Activated naive CD4-positive, alpha-beta T cell treated with anti-CD3 and anti-CD28 coated beads, Interleukin-2, amount 10 ng/mL, durations not matched to agents 7 days and 5 days (primary cell): Measurements from ENCODE around the gene ZFY.
"Not testable (repeated sequence)": the region's sequence is repeated elsewhere in the genome, so short reads cannot be mapped to it uniquely, and the experiment has no call there.

Experiments used
- CTCF ChIA-PET: fragments of 350-600 bp; sonication (Branson Sonifier 250); formaldehyde crosslinking; loops from one replicate; lab custom pipeline; 2021; ENCODE audit warnings: antibody characterized with exemption; lab: Charles Lee
- DNase-seq: peaks from one replicate; pipeline ENCODE4 v3.0.0-alpha.2; 2020
- H3K27ac Mint-ChIP-seq: one replicate; pipeline ENCODE4 v1.8.0; 2021; ENCODE audit warnings: mild to moderate bottlenecking, moderate library complexity, mixed read lengths
- H3K27me3 Mint-ChIP-seq: one replicate; pipeline ENCODE4 v1.8.0; 2021; ENCODE audit warnings: mild to moderate bottlenecking, mixed read lengths
- H3K36me3 Mint-ChIP-seq: one replicate; pipeline ENCODE4 v1.8.0; 2021; ENCODE audit warnings: mixed read lengths
- H3K4me1 Mint-ChIP-seq: one replicate; pipeline ENCODE4 v1.8.0; 2021; ENCODE audit warnings: mixed read lengths
- H3K4me3 Mint-ChIP-seq: one replicate; pipeline ENCODE4 v1.8.0; 2021; ENCODE audit warnings: mild to moderate bottlenecking, moderate library complexity, mixed read lengths
- H3K9me3 Mint-ChIP-seq: one replicate; pipeline ENCODE4 v1.8.0; 2021; ENCODE audit warnings: mixed read lengths

The ZFY gene

DNA sequence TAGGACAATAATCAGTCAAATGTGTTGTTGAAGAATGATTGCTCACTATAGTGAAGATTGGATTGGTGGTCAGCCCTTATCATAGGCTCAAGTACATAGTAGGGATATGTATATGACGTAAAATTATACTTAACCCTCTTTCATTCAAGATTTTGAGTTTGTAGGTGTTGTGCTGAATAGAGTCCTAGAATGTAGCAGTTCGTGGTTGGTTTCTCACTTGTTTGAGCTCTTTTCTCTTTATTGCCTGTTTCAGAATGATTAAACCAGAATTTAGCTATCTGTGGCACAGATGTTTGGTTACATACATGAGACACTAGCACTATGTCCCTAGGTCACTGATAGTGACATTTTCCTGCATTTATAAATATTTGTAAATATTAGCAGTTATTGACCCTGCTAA, 15.5 kb downstream of the ZFY start:
- Mint-ChIP-seq H3K27me3 (no peaks in the 10 kb centered on the region), H3K36me3 (peaks cover 16% of the 10 kb centered on the region), H3K4me3 (no peak overlapping the region), H3K27ac (no peak overlapping the region), H3K4me1 (peaks cover 19% of the 10 kb centered on the region), H3K9me3 (no peaks in the 10 kb centered on the region)
- DNase-seq, result no peak
- CTCF ChIA-PET, result interaction anchor here (1.0 kb wide), 1 partner anchor 14 kb away, joined by 3 read pairs; no protein-coding TSS in a partner anchor

DNA sequence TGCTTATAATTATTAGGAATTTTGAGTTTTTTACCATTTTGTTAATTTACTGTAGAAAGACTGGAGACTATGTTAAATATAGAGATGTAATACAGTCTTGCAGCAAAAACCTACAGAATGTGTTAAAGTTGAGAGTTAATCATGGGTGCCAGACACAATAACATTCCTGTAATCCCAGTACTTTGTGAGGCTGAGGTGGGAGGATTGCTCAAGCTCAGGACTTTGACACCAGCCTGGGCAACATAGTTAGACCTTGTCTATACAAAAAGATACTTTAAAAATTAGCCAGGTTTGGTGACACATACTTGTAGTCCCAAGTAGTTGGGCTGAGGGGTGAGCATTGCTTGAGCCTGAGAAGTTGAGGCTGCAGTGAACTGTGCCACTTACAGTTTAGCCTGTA, 17.7 kb downstream of the ZFY start:
- Mint-ChIP-seq H3K27ac (no peak overlapping the region), H3K27me3 (no peaks in the 10 kb centered on the region), H3K9me3 (no peaks in the 10 kb centered on the region), H3K36me3 (peaks cover 22% of the 10 kb centered on the region), H3K4me1 (peaks cover 15% of the 10 kb centered on the region), H3K4me3 (no peak overlapping the region)
- DNase-seq, result no peak
- CTCF ChIA-PET, result no interaction called here

DNA sequence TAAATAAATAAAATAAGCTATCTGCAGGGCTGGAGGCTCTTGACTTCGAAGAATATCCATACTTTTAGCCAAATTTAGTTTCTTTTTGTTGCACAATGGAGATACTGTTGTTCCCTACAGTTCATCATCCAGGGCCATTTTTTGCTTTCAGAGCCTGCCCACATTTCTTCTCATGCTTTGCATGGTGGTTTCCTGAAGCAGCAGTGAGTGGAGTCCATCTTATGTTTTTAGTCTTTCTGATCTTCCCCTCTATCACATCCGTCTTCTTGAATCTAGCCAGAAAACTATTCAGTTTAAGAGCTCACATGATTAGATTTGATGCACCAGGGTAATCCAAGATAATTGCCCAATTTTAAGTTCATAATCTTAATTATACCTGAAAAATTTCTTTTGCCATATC, 19.6 kb downstream of the ZFY start:
- no peak for DNase-seq
- peaks cover 9% of the 10 kb centered on the region for H3K4me1 Mint-ChIP-seq
- H3K36me3 Mint-ChIP-seq, result peaks cover 24% of the 10 kb centered on the region
- H3K4me3 Mint-ChIP-seq, result no peak overlapping the region
- H3K27ac Mint-ChIP-seq, result no peak overlapping the region
- CTCF ChIA-PET, result no interaction called here
- H3K9me3 Mint-ChIP-seq, result no peaks in the 10 kb centered on the region
- H3K27me3 Mint-ChIP-seq, result no peaks in the 10 kb centered on the region

DNA sequence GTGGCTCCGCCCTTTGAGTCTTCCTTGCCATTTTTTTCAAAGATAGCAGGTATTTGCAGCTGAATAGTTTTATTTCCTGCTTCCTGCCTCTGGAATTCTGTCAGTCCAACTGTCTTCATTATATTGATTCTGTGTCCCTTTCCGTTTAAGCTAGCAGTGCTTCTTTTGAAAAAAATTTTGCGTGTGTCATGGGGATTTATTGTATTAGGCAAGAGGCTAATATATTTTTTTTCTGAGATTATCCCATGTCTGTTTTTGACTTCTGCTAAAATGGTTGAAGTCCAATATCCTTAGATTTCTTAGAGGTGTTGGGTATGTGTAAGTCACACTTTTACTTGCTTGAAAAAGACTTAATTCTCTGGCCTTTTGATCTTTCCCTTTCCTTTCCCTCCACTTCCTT, 20.4 kb downstream of the ZFY start:
- no peaks in the 10 kb centered on the region for H3K27me3 Mint-ChIP-seq
- no peaks in the 10 kb centered on the region for H3K9me3 Mint-ChIP-seq
- H3K36me3 Mint-ChIP-seq, result peaks cover 26% of the 10 kb centered on the region
- CTCF ChIA-PET, result no interaction called here
- H3K27ac Mint-ChIP-seq, result no peak overlapping the region
- no peak overlapping the region for H3K4me3 Mint-ChIP-seq
- no peak for DNase-seq
- peaks cover 9% of the 10 kb centered on the region for H3K4me1 Mint-ChIP-seq

DNA sequence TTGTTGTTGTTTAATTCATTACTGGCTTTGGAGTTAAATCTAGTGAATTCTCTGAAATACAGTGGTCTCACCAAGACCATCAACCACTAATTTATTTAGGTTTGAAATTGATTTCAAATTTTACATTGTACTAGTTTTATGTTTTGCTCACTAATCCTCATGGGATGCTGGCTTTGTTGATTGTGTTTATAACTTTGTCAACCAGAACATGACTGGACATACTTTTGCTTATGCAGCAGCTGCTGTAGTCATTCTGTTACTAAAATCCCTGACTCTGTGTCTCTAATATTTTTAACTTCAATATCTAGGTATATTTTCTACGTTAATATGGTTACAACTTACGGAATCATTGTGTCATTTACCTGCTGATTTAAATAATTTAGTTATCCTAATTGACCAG, 26.9 kb downstream of the ZFY start:
- Mint-ChIP-seq H3K9me3 (no peaks in the 10 kb centered on the region), H3K27ac (no peak overlapping the region), H3K27me3 (no peaks in the 10 kb centered on the region), H3K4me3 (no peak overlapping the region), H3K4me1 (no peaks in the 10 kb centered on the region), H3K36me3 (peaks cover 20% of the 10 kb centered on the region)
- CTCF ChIA-PET, result no interaction called here
- no peak for DNase-seq

DNA sequence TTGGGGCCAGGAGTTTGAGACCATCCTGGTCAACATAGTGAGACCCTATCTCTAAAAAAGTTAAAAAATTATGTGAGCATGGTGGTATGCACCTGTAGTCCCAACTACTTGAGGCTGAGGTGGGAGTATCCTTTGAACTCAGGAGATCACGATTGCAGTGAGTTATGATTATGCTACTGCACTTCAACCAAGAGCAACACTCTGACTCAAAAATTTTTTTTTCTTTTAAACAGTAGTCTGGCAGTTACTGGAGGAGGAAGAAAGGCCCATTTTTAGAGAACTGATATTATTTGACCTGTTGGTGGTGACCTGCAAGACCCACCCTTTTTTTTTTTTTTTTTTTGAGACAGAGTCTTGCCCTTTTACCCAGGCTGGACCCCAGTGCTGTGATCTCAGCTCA, 29.6 kb downstream of the ZFY start:
- H3K4me1 Mint-ChIP-seq, result peaks cover 10% of the 10 kb centered on the region
- CTCF ChIA-PET, result no interaction called here
- H3K36me3 Mint-ChIP-seq, result peaks cover 18% of the 10 kb centered on the region
- no peak for DNase-seq
- no peaks in the 10 kb centered on the region for H3K27me3 Mint-ChIP-seq
- no peak overlapping the region for H3K4me3 Mint-ChIP-seq
- H3K9me3 Mint-ChIP-seq, result no peaks in the 10 kb centered on the region
- H3K27ac Mint-ChIP-seq, result no peak overlapping the region

DNA sequence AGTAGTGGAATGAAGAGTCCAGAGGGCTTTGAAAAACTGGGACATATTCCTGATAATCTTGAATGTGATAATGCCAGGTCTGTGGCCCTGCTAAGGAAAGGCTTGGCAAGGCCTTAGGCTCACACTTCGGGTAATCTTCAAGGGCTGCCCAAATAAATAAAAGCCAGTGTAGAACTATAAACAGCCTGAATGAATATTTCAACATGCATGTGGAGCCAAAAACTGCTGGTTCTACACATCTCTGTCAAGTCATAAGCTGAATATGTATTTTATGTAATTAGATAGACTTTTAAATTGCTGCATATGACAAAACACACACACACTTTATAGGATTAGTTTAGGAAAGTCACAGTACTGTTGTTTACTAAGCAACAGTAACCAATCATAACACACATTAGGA, 30.4 kb downstream of the ZFY start:
- Mint-ChIP-seq H3K4me1 (peaks cover 10% of the 10 kb centered on the region), H3K27me3 (no peaks in the 10 kb centered on the region), H3K36me3 (peaks cover 17% of the 10 kb centered on the region), H3K4me3 (no peak overlapping the region), H3K9me3 (no peaks in the 10 kb centered on the region), H3K27ac (no peak overlapping the region)
- CTCF ChIA-PET, result no interaction called here
- DNase-seq, result no peak

DNA sequence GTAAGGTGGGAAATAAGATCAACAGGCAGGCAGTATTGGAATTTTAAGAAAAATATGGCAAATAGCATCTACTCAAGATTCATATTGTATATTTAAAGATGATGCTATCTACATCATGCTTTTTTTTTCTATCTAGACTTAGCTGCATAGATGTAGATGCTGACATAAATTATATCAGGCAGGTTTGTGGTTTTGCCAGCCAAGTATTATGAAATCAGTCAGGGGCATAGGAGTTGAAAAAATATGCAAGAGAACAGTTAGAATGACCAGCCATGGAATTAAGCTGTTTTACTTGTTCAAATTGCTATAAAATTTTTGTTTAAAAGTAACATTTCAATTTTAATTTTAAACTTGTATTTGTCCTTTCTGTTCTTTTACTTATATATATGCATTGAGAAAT, 34.4 kb downstream of the ZFY start:
- no peak overlapping the region for H3K27ac Mint-ChIP-seq
- peaks cover 17% of the 10 kb centered on the region for H3K36me3 Mint-ChIP-seq
- H3K27me3 Mint-ChIP-seq, result no peaks in the 10 kb centered on the region
- H3K4me1 Mint-ChIP-seq, result peaks cover 10% of the 10 kb centered on the region
- H3K9me3 Mint-ChIP-seq, result no peaks in the 10 kb centered on the region
- no peak overlapping the region for H3K4me3 Mint-ChIP-seq
- CTCF ChIA-PET, result no interaction called here
- no peak for DNase-seq

DNA sequence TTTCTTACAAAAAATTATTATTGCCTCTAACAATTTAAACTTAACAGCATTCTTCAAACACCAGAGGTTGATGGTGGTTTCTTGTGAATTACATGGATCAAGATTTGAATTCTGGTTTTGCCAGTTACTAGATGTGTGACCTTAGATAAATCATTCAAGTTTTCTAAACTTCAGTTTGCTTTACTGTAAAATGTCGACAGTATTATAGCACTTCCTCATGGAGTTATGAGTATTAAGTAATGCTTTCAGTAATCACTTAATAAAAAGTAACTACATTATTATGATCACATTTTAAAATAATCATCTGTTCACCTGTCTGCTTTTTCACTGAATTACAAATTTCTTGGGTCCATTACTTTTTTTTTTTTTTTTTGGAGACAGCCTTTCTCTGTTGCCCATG, 37.5 kb downstream of the ZFY start:
- H3K4me1 Mint-ChIP-seq, result peaks cover 10% of the 10 kb centered on the region
- no peaks in the 10 kb centered on the region for H3K9me3 Mint-ChIP-seq
- H3K4me3 Mint-ChIP-seq, result no peak overlapping the region
- CTCF ChIA-PET, result no interaction called here
- no peak for DNase-seq
- peaks cover 25% of the 10 kb centered on the region for H3K36me3 Mint-ChIP-seq
- no peak overlapping the region for H3K27ac Mint-ChIP-seq
- no peaks in the 10 kb centered on the region for H3K27me3 Mint-ChIP-seq

DNA sequence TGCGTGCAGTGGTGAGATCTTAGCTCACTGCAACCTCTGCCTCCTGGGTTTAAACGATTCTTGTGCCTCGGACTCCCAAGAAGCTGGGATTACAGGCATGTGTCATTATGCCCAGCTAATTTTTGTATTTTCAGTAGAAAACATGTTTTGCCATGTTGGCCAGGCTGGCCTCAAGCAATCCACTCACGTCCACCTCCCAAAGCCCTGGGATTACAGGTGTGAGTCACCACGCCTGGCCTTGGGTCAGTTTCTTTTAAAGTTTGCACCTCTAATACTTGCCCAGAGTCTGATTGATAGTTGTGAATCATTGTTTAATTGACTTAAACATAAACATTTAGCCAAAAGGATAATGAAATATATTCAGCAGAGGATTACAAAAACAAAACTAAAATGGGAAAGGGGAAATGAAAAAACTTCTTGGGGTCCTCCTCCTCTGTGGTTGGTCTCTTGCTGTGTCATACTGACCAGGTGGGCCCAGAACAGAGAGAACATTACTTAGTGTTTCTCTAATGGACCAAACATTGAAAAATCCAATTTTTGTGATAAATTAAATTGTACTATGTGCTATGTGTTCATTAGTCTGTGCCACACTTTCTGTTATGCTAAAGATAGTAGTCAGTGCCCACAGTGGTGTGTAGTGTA, 38.0 kb downstream of the ZFY start:
- CTCF ChIA-PET, result no interaction called here
- H3K9me3 Mint-ChIP-seq, result no peaks in the 10 kb centered on the region
- H3K36me3 Mint-ChIP-seq, result peaks cover 28% of the 10 kb centered on the region
- H3K27ac Mint-ChIP-seq, result no peak overlapping the region
- no peaks in the 10 kb centered on the region for H3K27me3 Mint-ChIP-seq
- peaks cover 10% of the 10 kb centered on the region for H3K4me1 Mint-ChIP-seq
- H3K4me3 Mint-ChIP-seq, result no peak overlapping the region
- no peak for DNase-seq

DNA sequence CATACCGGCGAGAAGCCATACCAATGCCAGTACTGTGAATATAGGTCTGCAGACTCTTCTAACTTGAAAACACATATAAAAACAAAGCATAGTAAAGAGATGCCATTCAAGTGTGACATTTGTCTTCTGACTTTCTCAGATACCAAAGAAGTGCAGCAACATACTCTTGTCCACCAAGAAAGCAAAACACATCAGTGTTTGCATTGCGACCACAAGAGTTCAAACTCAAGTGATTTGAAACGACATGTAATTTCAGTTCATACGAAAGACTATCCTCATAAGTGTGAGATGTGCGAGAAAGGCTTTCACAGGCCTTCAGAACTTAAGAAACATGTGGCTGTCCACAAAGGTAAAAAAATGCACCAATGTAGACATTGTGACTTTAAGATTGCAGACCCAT, 44.1 kb downstream of the ZFY start:
- Mint-ChIP-seq H3K9me3 (no peaks in the 10 kb centered on the region), H3K27ac (no peak overlapping the region), H3K4me3 (no peak overlapping the region), H3K4me1 (no peaks in the 10 kb centered on the region), H3K27me3 (no peaks in the 10 kb centered on the region), H3K36me3 (peaks cover 21% of the 10 kb centered on the region)
- CTCF ChIA-PET, result no interaction called here
- no peak for DNase-seq

DNA sequence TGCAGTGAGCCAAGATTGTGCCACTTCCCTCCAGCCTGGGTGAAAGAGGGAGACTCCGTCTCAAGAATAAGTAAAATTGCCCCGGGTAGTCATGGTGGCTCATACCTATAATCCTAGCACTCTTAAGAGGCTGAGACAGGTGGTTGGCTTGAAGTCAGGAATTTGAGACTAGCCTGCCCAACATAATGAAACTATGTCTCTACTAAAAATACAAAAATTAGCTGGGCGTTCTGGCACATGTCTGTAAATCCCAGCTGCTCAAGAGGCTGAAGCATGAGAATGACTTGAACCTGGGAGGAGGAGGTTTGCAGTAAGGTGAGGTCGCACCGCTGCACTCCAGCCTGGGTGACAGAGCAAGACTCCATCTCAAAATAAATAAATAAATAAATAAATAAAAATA, 49.3 kb downstream of the ZFY start:
- no peaks in the 10 kb centered on the region for H3K36me3 Mint-ChIP-seq
- CTCF ChIA-PET, result no interaction called here
- no peaks in the 10 kb centered on the region for H3K27me3 Mint-ChIP-seq
- no peak overlapping the region for H3K27ac Mint-ChIP-seq
- no peak for DNase-seq
- H3K4me3 Mint-ChIP-seq, result no peak overlapping the region
- H3K4me1 Mint-ChIP-seq, result no peaks in the 10 kb centered on the region
- H3K9me3 Mint-ChIP-seq, result no peaks in the 10 kb centered on the region

DNA sequence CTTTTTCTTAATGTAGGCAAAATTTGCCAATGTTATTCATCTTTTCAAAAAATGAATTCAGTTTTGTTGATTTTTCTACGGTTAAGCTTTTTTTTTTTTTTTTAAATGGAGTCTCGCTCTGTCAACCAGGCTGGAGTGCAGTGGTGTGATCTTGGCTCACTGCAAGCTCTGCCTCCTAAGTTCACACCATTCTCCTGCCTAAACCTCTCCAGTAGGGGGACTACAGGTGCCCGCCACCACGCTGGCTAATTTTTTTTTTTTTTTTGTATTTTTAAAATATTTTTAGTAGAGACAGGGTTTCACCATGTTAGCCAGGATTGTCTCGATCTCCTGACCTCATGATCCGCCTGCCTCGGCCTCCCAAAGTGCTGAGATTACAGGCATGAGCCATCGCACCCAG, 52.0 kb downstream of the ZFY start:
- H3K4me3 Mint-ChIP-seq, H3K36me3 Mint-ChIP-seq, H3K27ac Mint-ChIP-seq, H3K9me3 Mint-ChIP-seq, H3K27me3 Mint-ChIP-seq, DNase-seq, CTCF ChIA-PET, H3K4me1 Mint-ChIP-seq: not testable (repeated sequence)

DNA sequence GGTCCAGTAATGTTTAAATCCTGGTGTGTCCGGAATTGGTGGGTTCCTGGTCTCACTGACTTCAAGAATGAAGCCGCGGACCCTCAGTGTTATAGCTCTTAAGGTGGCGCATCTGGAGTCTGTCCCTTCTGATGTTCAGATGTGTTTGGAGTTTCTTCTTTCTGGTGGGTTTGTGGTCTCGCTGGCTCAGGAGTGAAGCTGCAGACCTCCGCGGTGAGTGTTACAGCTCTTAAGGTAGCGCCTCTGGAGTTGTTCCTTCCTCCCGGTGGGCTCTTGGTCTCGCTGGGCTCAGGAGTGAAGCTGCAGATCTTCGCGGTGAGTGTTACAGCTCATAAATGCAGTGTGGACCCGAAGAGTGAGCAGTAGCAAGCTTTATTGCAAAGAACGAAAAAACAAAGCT, 62.2 kb downstream of the ZFY start:
- H3K27ac Mint-ChIP-seq, DNase-seq, CTCF ChIA-PET, H3K36me3 Mint-ChIP-seq, H3K27me3 Mint-ChIP-seq, H3K9me3 Mint-ChIP-seq, H3K4me3 Mint-ChIP-seq: not testable (repeated sequence)
- peaks cover 21% of the 10 kb centered on the region for H3K4me1 Mint-ChIP-seq

DNA sequence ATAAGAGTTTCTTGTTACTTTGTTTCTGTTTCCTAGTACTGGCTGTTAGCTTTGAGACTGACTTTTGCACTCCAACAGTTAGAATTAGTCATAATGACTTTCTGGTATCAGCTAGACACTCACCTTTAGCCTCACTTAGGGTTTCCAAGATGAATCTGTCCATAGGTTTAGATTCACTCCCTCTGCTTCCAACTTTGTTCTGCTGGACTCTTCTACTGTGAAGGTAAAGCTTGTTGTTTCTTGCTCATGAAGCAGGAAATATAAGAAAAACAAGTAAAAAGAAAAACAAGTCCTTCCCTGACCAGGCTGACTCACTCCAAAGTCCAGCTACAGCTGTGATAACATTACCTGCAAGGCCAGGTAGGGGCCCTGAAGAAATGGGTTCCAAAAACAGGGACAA, 67.0 kb downstream of the ZFY start:
- peaks cover 8% of the 10 kb centered on the region for H3K36me3 Mint-ChIP-seq
- H3K27me3 Mint-ChIP-seq, result no peaks in the 10 kb centered on the region
- CTCF ChIA-PET, result no interaction called here
- H3K4me1 Mint-ChIP-seq, result peaks cover 53% of the 10 kb centered on the region
- peak overlapping the region; percentile 89 for H3K4me3 Mint-ChIP-seq
- H3K27ac Mint-ChIP-seq, result peak overlapping the region; percentile 98
- no peak for DNase-seq
- no peaks in the 10 kb centered on the region for H3K9me3 Mint-ChIP-seq
